GM13976 (cell line): ENCODE measurements around the gene ARHGAP31.

Experiments
- DNase-seq: peaks from one replicate; pipeline ENCODE4 v3.0.0; 2012; ENCODE audit warnings: low spot score
- CTCF ChIP-seq: IDR thresholded peaks from 2 replicates; pipeline ENCODE4 v1.5.1; 2012; ENCODE audit warnings: borderline replicate concordance, mild to moderate bottlenecking; ENCODE audit not compliant: insufficient read depth; ENCODE audit errors: extremely low read depth, missing control alignments, control extremely low read depth
- in situ Hi-C: fragments of 300-500 bp; cut with MboI; formaldehyde crosslinking; loops from one replicate; pipeline ENCODE4 v1.12.0; 2022; ENCODE audit warnings: low sequenced_read_pairs, mixed read lengths, inconsistent platforms; ENCODE audit not compliant: unreplicated experiment

Gene ARHGAP31

GRCh38 chr3:119293871-119294695 is at the start of gene ARHGAP31:
ARHGAP31 (plus strand) TSS chr3:119294383; CDS start chr3:119294905, 522 bp downstream.
- TF ChIP-seq CTCF = no peak
- peak; percentile 84 for DNase-seq
- in situ Hi-C loops = loop anchor here (25.0 kb wide), 1 partner anchor 393 kb away; the partner anchor contains the start of gene COX17

- DNase-seq = no peak
- in situ Hi-C loops = no loop called here
- no peak for TF ChIP-seq CTCF
These were observed 48.4 kb upstream of the ARHGAP31 start for GRCh38 chr3:119245778-119246177.

GRCh38 chr3:119255214-119255613 is 39.0 kb upstream of the ARHGAP31 start:
- no peak for DNase-seq
- no peak for TF ChIP-seq CTCF
- in situ Hi-C loops = no loop called here

GRCh38 chr3:119257111-119257510 is 37.1 kb upstream of the ARHGAP31 start:
- no peak for TF ChIP-seq CTCF
- no peak for DNase-seq
- in situ Hi-C loops = no loop called here

- peak; percentile 17 for DNase-seq
- TF ChIP-seq CTCF = no peak
- in situ Hi-C loops = no loop called here
These were observed 36.4 kb upstream of the ARHGAP31 start for GRCh38 chr3:119257654-119258410.

GRCh38 chr3:119258915-119259314 is 35.3 kb upstream of the ARHGAP31 start:
- TF ChIP-seq CTCF = no peak
- DNase-seq = peak; percentile 41
- in situ Hi-C loops = no loop called here
